Stimulated activated CD4-positive, alpha-beta T cell treated with anti-CD3 and anti-CD28 coated beads, Interleukin-1b, Interleukin-23, amount 100 ng/mL, for 48 hours (primary cell): ENCODE results near the gene CDC37.

Experiments
- DNase-seq: peaks from one replicate; pipeline ENCODE4 v3.0.0-alpha.2; 2020

Gene CDC37

GRCh38 chr19:10352764-10353671 is 50.3 kb downstream of the CDC37 start:
- DNase-seq = no peak

- DNase-seq = no peak
Observed at GRCh38 chr19:10346509-10346908, 56.8 kb downstream of the CDC37 start.

DNA sequence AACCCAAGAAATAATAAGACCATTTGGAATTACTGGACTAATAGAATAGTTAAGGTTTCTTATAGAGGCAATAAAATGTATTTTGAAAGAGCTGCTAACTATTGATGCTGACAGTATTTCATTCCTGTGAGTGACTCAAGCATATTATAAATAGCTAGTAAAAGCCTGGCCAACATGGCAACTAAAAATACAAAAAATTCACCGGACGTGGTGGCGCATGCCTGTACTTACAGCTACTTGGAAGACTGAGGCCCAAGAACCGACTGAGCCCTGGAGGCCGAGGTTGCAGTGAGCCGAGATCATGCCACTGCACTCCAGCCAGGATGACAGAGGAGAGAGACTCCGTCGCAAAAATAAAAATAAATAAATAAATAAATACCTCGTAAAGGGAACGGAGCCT is 58.6 kb downstream of the CDC37 start:
- DNase-seq = no peak

DNA sequence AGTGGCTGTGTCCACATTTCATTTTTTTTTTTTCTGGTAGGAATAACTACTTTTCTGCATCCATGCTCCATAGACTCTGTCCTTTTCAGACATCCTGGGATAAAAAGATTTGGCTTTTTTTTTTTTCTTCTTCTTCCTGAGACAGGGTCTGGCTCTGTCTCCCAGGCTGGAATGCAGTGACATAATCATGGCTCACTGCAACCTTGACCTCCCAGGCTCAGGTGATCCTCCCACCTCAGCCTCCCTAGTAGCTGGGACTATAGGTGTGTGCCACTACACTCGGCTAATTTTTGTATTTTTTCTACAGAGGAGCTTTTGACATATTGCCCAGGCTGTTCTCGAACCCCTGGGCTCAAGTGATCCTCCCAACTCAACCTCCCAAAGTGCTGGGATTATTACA is 59.8 kb downstream of the CDC37 start:
- DNase-seq = no peak
